A549 (cell line): ENCODE results near the gene SIX2.

Experiments
- CTCF ChIP-seq: fragments of >200 bp; sonication (Bioruptor Twin); formaldehyde crosslinking; IDR thresholded peaks from 3 replicates; pipeline ENCODE4 v1.5.1; 2016
- JUN ChIP-seq, 2 experiments: fragments of >200 bp; sonication (Bioruptor Twin); formaldehyde crosslinking; IDR thresholded peaks; 2 replicates in 1 of 2; 3 replicates in 1 of 2; pipeline ENCODE4 v1.6.1; 2016 to 2017
- PHF8 ChIP-seq: fragments of 200-600 bp; sonication (generic); IDR thresholded peaks from 2 replicates; pipeline ENCODE4 v1.6.1; 2016; ENCODE audit warnings: low read depth, mild to moderate bottlenecking, antibody characterized with exemption, moderate library complexity, borderline replicate concordance
- RARB ChIP-seq: fragments of 250-450 bp; sonication (Bioruptor Pico); IDR thresholded peaks from 2 replicates; pipeline ENCODE4 v1.8.0; 2021; ENCODE audit warnings: mild to moderate bottlenecking, moderate library complexity
- REST ChIP-seq: fragments of 200-600 bp; sonication (generic); IDR thresholded peaks from 2 replicates; pipeline ENCODE4 v1.6.1; 2016; ENCODE audit warnings: antibody characterized with exemption, mild to moderate bottlenecking, moderate library complexity
- RNF2 ChIP-seq: fragments of 200-600 bp; sonication (generic); IDR thresholded peaks from 2 replicates; pipeline ENCODE4 v1.6.1; 2016; ENCODE audit warnings: low read depth, mild to moderate bottlenecking, antibody characterized with exemption, moderate library complexity, borderline replicate concordance
- SMC3 ChIP-seq: fragments of >200 bp; sonication (Bioruptor Twin); formaldehyde crosslinking; IDR thresholded peaks from 3 replicates; pipeline ENCODE4 v1.6.1; 2018; ENCODE audit warnings: inconsistent platforms

- no peak for TF ChIP-seq PHF8
- TF ChIP-seq CTCF = no peak
- no peak for TF ChIP-seq RARB (CRISPR knock-in tag)
- TF ChIP-seq SMC3 = no peak
- TF ChIP-seq JUN (IDR thresholded peaks at IDR 0.05) = no peak
- no peak for TF ChIP-seq REST
- no peak for TF ChIP-seq RNF2
Observed at GRCh38 chr2:45006942-45007287, 2.3 kb downstream of the SIX2 start.
